ENCODE measurements around the gene FHIT. TPM values are rescaled to one million over a fixed set of nuclear protein-coding genes. Genes with fewer than 3 reads are reported as not detected.

FHIT gene
- polyA plus RNA-seq, 1 of the 3 experiments (the other 2 are of a cell fraction): 0.41 TPM

DNA sequence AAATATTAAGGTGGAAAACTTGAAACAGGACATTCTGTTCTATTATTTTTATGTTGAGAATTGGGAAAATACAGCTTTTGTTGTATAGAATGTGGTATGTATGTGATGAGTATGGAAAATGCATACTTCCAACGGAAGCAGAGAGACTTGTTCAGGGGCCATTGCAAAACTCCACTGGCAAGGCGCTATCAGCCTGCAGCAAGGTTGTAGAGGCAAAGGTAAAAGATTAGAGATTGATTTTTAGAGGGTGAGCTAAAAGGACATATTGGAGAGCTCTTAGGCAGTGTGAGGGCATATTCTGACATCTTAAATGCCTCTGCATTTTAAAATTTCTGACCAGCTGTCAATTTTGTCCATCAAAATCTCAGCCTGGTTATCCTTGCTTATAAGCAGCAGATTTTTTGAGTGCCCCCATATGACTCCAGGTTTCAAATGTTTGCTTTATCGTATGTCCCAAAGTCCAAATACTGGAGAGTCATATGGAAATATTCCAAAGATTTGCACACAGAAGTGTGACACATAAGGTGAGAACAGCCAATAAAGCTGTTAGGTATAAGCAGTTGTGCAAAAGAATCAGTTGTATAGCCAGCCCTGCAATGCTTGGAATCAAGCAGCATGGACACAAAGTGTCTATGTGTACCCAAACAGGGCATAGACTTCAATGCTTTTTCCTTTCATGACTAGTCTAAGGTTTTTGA lies 829.4 kb downstream of the FHIT start:
- ChIA-PET CTCF (no interaction called here), POLR2A (no interaction called here)
- H3K9ac ChIP-seq: no peak overlapping the region
- 51% methylated on average over 3 of the region's 3 CpGs for whole genome bisulfite sequencing (ENCODE audit: low lambda C conversion rate)
- H3K9me3 ChIP-seq: no peaks in the 10 kb centered on the region
- no peaks in the 10 kb centered on the region for H3K36me3 ChIP-seq (replicated peaks in 1 of 2; ENCODE audit: control insufficient read depth in 1 of 2, insufficient read depth in 2 of 2, low read length in 1 of 2)
- DNase-seq: no peak
- H2AFZ ChIP-seq (ENCODE audit: low read depth): no peak overlapping the region
- H3K79me2 ChIP-seq (ENCODE audit: insufficient read depth): no peaks in the 10 kb centered on the region
- no peaks in the 10 kb centered on the region for H3K9me2 ChIP-seq
- H3F3A ChIP-seq (replicated peaks; ENCODE audit: insufficient read depth): no peaks in the 10 kb centered on the region
- H3K27me3 ChIP-seq (ENCODE audit: insufficient read depth): no peaks in the 10 kb centered on the region
- H4K20me1 ChIP-seq (ENCODE audit: insufficient read depth): no peaks in the 10 kb centered on the region
- H3K4me3 ChIP-seq (ENCODE audit: low read depth in 2 of 2, low read length in 1 of 2): no peak overlapping the region
- TF ChIP-seq, protein P1, sequence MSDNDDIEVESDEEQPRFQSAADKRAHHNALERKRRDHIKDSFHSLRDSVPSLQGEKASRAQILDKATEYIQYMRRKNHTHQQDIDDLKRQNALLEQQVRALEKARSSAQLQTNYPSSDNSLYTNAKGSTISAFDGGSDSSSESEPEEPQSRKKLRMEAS (IDR thresholded peaks at IDR 0.05; ENCODE audit: low read depth): no peak
- H3K27ac ChIP-seq (ENCODE audit: low read depth in 2 of 2, low read length in 1 of 2): no peak overlapping the region
- H3K4me2 ChIP-seq: no peak overlapping the region
- no peaks in the 10 kb centered on the region for H3K4me1 ChIP-seq (ENCODE audit: control insufficient read depth in 1 of 2, insufficient read depth in 2 of 2, low read depth in 1 of 2, low read length in 1 of 2)

DNA sequence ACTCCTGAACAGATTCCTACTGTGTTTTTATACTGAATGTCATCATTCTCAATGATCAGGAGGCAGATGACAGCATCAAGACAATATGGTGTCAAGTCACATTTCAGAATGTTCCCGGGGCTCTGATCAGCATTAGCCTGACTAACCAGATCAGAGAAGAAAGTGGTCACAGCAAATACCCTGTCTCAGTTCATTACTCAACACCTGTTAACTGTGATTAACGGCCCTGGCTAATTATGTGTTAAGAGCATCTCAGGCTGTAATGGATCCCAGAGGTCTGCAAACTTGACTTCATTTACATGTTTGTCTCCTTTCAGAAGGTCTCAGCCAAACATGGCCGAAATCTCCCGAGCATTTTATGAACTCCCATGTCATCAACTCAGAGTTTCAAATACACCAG lies 833.7 kb downstream of the FHIT start:
- H3K9ac ChIP-seq: no peak overlapping the region
- 41% methylated on average over 4 of the region's 4 CpGs for WGBS (ENCODE audit: low lambda C conversion rate)
- no peaks in the 10 kb centered on the region for H3K9me2 ChIP-seq
- no peaks in the 10 kb centered on the region for H3K36me3 ChIP-seq (replicated peaks in 1 of 2; ENCODE audit: control insufficient read depth in 1 of 2, insufficient read depth in 2 of 2, low read length in 1 of 2)
- ChIA-PET CTCF (no interaction called here), POLR2A (no interaction called here)
- H3K4me2 ChIP-seq: no peak overlapping the region
- no peaks in the 10 kb centered on the region for H4K20me1 ChIP-seq (ENCODE audit: insufficient read depth)
- no peaks in the 10 kb centered on the region for H3F3A ChIP-seq (replicated peaks; ENCODE audit: insufficient read depth)
- H3K4me1 ChIP-seq (ENCODE audit: control insufficient read depth in 1 of 2, insufficient read depth in 2 of 2, low read depth in 1 of 2, low read length in 1 of 2): no peaks in the 10 kb centered on the region
- H3K9me3 ChIP-seq: no peaks in the 10 kb centered on the region
- H2AFZ ChIP-seq (ENCODE audit: low read depth): no peak overlapping the region
- no peak overlapping the region for H3K4me3 ChIP-seq (ENCODE audit: low read depth in 2 of 2, low read length in 1 of 2)
- H3K27ac ChIP-seq (ENCODE audit: low read depth in 2 of 2, low read length in 1 of 2): no peak overlapping the region
- DNase-seq: no peak
- no peaks in the 10 kb centered on the region for H3K27me3 ChIP-seq (ENCODE audit: insufficient read depth)
- no peak for TF ChIP-seq JUND (IDR thresholded peaks at IDR 0.05)
- no peak for TF ChIP-seq TCF12 (IDR thresholded peaks at IDR 0.05)
- TF ChIP-seq, protein P2, sequence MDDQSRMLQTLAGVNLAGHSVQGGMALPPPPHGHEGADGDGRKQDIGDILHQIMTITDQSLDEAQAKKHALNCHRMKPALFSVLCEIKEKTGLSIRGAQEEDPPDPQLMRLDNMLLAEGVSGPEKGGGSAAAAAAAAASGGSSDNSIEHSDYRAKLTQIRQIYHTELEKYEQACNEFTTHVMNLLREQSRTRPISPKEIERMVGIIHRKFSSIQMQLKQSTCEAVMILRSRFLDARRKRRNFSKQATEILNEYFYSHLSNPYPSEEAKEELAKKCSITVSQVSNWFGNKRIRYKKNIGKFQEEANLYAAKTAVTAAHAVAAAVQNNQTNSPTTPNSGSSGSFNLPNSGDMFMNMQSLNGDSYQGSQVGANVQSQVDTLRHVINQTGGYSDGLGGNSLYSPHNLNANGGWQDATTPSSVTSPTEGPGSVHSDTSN (IDR thresholded peaks at IDR 0.05): no peak
- no peak for TF ChIP-seq GATA2 (CRISPR knock-in tag; IDR thresholded peaks at IDR 0.05)
- no peak for TF ChIP-seq POLR2AphosphoS5 (IDR thresholded peaks at IDR 0.05; ENCODE audit: low read depth, low read length)
- TF ChIP-seq, protein P3, sequence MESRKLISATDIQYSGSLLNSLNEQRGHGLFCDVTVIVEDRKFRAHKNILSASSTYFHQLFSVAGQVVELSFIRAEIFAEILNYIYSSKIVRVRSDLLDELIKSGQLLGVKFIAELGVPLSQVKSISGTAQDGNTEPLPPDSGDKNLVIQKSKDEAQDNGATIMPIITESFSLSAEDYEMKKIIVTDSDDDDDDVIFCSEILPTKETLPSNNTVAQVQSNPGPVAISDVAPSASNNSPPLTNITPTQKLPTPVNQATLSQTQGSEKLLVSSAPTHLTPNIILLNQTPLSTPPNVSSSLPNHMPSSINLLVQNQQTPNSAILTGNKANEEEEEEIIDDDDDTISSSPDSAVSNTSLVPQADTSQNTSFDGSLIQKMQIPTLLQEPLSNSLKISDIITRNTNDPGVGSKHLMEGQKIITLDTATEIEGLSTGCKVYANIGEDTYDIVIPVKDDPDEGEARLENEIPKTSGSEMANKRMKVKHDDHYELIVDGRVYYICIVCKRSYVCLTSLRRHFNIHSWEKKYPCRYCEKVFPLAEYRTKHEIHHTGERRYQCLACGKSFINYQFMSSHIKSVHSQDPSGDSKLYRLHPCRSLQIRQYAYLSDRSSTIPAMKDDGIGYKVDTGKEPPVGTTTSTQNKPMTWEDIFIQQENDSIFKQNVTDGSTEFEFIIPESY (IDR thresholded peaks at IDR 0.05; ENCODE audit: borderline replicate concordance, low read depth): no peak
- no peak for TF ChIP-seq CHD2 (IDR thresholded peaks at IDR 0.05; ENCODE audit: low read length, partially characterized antibody)
- no peak for TF ChIP-seq ELF1 (IDR thresholded peaks at IDR 0.05)
- no peak for TF ChIP-seq RFX5 (IDR thresholded peaks at IDR 0.05; ENCODE audit: low read length)
- no peak for TF ChIP-seq TEAD4 (IDR thresholded peaks at IDR 0.05; ENCODE audit: borderline replicate concordance, insufficient read depth)
- TF ChIP-seq YY1 (IDR thresholded peaks at IDR 0.05; ENCODE audit: low read depth): no peak
- TF ChIP-seq, protein P4, sequence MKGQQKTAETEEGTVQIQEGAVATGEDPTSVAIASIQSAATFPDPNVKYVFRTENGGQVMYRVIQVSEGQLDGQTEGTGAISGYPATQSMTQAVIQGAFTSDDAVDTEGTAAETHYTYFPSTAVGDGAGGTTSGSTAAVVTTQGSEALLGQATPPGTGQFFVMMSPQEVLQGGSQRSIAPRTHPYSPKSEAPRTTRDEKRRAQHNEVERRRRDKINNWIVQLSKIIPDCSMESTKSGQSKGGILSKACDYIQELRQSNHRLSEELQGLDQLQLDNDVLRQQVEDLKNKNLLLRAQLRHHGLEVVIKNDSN (IDR thresholded peaks at IDR 0.05; ENCODE audit: borderline replicate concordance, low read depth): no peak
- TF ChIP-seq RAD21 (IDR thresholded peaks at IDR 0.05; ENCODE audit: low read length): no peak
- no peak for TF ChIP-seq FOXJ3 (CRISPR knock-in tag; IDR thresholded peaks at IDR 0.05)
- TF ChIP-seq, protein P1 (IDR thresholded peaks at IDR 0.05; ENCODE audit: low read depth): no peak
- no peaks in the 10 kb centered on the region for H3K79me2 ChIP-seq (ENCODE audit: insufficient read depth)
